ENCODE data around the gene CRYGA.

- TF ChIP-seq L3MBTL2 (conservative IDR thresholded peaks at IDR 0.05) = no peak
- no peak for TF ChIP-seq PKNOX1 (IDR thresholded peaks at IDR 0.05)
- no peak for TF ChIP-seq BHLHE40 (IDR thresholded peaks at IDR 0.05; ENCODE audit: borderline replicate concordance)
- no peak for TF ChIP-seq FOXM1 (IDR thresholded peaks at IDR 0.05; ENCODE audit: borderline replicate concordance)
- TF ChIP-seq ELF4 (IDR thresholded peaks at IDR 0.05) = no peak
- no peak for TF ChIP-seq FOXA1 (IDR thresholded peaks at IDR 0.05)
- TF ChIP-seq SUZ12 (IDR thresholded peaks at IDR 0.05) = no peak
- no peak for TF ChIP-seq TARDBP (IDR thresholded peaks at IDR 0.05)
- TF ChIP-seq LEF1 (IDR thresholded peaks at IDR 0.05; ENCODE audit: borderline replicate concordance) = no peak
- TF ChIP-seq HDGF (IDR thresholded peaks at IDR 0.05; ENCODE audit: borderline replicate concordance) = no peak
Observed at GRCh38 chr2:208147008-208147407, 16.4 kb downstream of the CRYGA start.

All from HEK293T (cell line).